HEK293 (cell line): ENCODE measurements around the gene PLXNA2.

Source experiments
- CTCF ChIA-PET: fragments of 350-600 bp; formaldehyde crosslinking; extraction: SDS; loops from one replicate; lab custom pipeline; 2021; ENCODE audit warnings: antibody characterized with exemption; lab: Yijun Ruan, JAX
- POLR2A ChIA-PET: fragments of 300-600 bp; formaldehyde crosslinking; extraction: SDS; loops from one replicate; lab custom pipeline; 2020; ENCODE audit warnings: antibody characterized with exemption, inconsistent platforms; lab: Yijun Ruan, JAX
- H3K27ac ChIP-seq: fragments of 200-500 bp; sonication (Bioruptor generic); 2 replicates; pipeline ENCODE4 v1.5.1; 2014; ENCODE audit warnings: low read depth, low read length, control low read depth, inconsistent platforms; ENCODE audit errors: extremely low read depth
- H3K36me3 ChIP-seq, 2 experiments: fragments of 200-500 bp in 1 of 2; sonication (Bioruptor generic) in 1 of 2; 1 replicate in 1 of 2; 2 replicates in 1 of 2; pipeline ENCODE4 v1.5.1; 2014 to 2017; ENCODE audit warnings: inconsistent platforms in 2 of 2, low read length in 2 of 2; ENCODE audit not compliant: control insufficient read depth in 2 of 2, insufficient read depth in 1 of 2
- H3K4me1 ChIP-seq: fragments of 200-500 bp; sonication (Bioruptor generic); 2 replicates; pipeline ENCODE4 v1.5.1; 2014; ENCODE audit warnings: mild to moderate bottlenecking, low read length, inconsistent platforms; ENCODE audit not compliant: control insufficient read depth, insufficient read depth
- H3K4me3 ChIP-seq: 2 replicates; pipeline ENCODE4 v1.5.1; 2011; ENCODE audit warnings: low read depth, mild to moderate bottlenecking, control low read depth, low read length, moderate library complexity
- H3K9me3 ChIP-seq: fragments of 200-500 bp; sonication (Bioruptor generic); 2 replicates; pipeline ENCODE4 v1.5.1; 2014; ENCODE audit warnings: low read depth, low read length, inconsistent platforms; ENCODE audit not compliant: control insufficient read depth, insufficient read depth
- BCL11B ChIP-seq: fragments of 450-650 bp; formaldehyde crosslinking; IDR thresholded peaks from 2 replicates; pipeline ENCODE4 v1.5.1; 2016; ENCODE audit warnings: low read depth, missing biosample characterization, missing genetic modification characterization
- FEZF1 ChIP-seq: fragments of 450-650 bp; formaldehyde crosslinking; IDR thresholded peaks from 2 replicates; pipeline ENCODE4 v1.5.1; 2016; ENCODE audit warnings: missing biosample characterization, missing genetic modification characterization
- HOXA7 ChIP-seq: sonication (generic); formaldehyde crosslinking; IDR thresholded peaks from 2 replicates; pipeline ENCODE4 v1.8.1; 2022; ENCODE audit warnings: missing genetic modification reagents, borderline replicate concordance
- KLF9 ChIP-seq: fragments of 450-650 bp; formaldehyde crosslinking; IDR thresholded peaks from 2 replicates; pipeline ENCODE4 v1.5.1; 2016; ENCODE audit warnings: missing biosample characterization, missing genetic modification characterization, low read depth
- MEIS1 ChIP-seq: sonication (generic); formaldehyde crosslinking; IDR thresholded peaks from 2 replicates; pipeline ENCODE4 v1.8.1; 2022; ENCODE audit warnings: missing genetic modification reagents, mild to moderate bottlenecking, borderline replicate concordance
- MZF1 ChIP-seq: fragments of 450-650 bp; formaldehyde crosslinking; IDR thresholded peaks from 2 replicates; pipeline ENCODE4 v1.5.1; 2017; ENCODE audit warnings: missing biosample characterization, missing genetic modification characterization, borderline replicate concordance
- SCRT1 ChIP-seq: fragments of 450-650 bp; formaldehyde crosslinking; IDR thresholded peaks from 2 replicates; pipeline ENCODE4 v1.5.1; 2016; ENCODE audit warnings: missing biosample characterization, missing genetic modification characterization, borderline replicate concordance
- SP2 ChIP-seq: fragments of 450-650 bp; formaldehyde crosslinking; IDR thresholded peaks from 2 replicates; pipeline ENCODE4 v1.5.1; 2016; ENCODE audit warnings: missing biosample characterization, missing genetic modification characterization
- ZBTB17 ChIP-seq: fragments of 450-650 bp; formaldehyde crosslinking; IDR thresholded peaks from 2 replicates; pipeline ENCODE4 v1.5.1; 2016; ENCODE audit warnings: missing biosample characterization, missing genetic modification characterization
- ZFHX2 ChIP-seq: fragments of 450-650 bp; formaldehyde crosslinking; conservative IDR thresholded peaks from 2 replicates; pipeline ENCODE4 v1.5.1; 2016; ENCODE audit warnings: missing biosample characterization, missing genetic modification characterization
- ZNF121 ChIP-seq: fragments of 450-650 bp; formaldehyde crosslinking; IDR thresholded peaks from 2 replicates; pipeline ENCODE4 v1.5.1; 2016; ENCODE audit warnings: missing biosample characterization, missing genetic modification characterization
- ZNF324 ChIP-seq: fragments of 450-650 bp; formaldehyde crosslinking; IDR thresholded peaks from 2 replicates; pipeline ENCODE4 v1.5.1; 2016; ENCODE audit warnings: missing biosample characterization, missing genetic modification characterization
- ZNF394 ChIP-seq: fragments of 450-650 bp; formaldehyde crosslinking; IDR thresholded peaks from 2 replicates; pipeline ENCODE4 v1.5.1; 2016; ENCODE audit warnings: missing biosample characterization, missing genetic modification characterization, mild to moderate bottlenecking, moderate library complexity, borderline replicate concordance
- ZNF48 ChIP-seq: fragments of 450-650 bp; formaldehyde crosslinking; IDR thresholded peaks from 2 replicates; pipeline ENCODE4 v1.5.1; 2016; ENCODE audit warnings: missing biosample characterization, missing genetic modification characterization
- ZNF555 ChIP-seq: fragments of 450-650 bp; formaldehyde crosslinking; conservative IDR thresholded peaks from 2 replicates; pipeline ENCODE4 v1.5.1; 2017; ENCODE audit warnings: missing biosample characterization, mild to moderate bottlenecking, missing genetic modification characterization, inconsistent platforms
- ZNF621 ChIP-seq: fragments of 450-650 bp; formaldehyde crosslinking; IDR thresholded peaks from 2 replicates; pipeline ENCODE4 v1.5.1; 2017; ENCODE audit warnings: missing biosample characterization, missing genetic modification characterization
- ZXDB ChIP-seq: fragments of 450-650 bp; formaldehyde crosslinking; IDR thresholded peaks from 2 replicates; pipeline ENCODE4 v1.5.1; 2016; ENCODE audit warnings: missing biosample characterization, missing genetic modification characterization
- TF ChIP-seq, protein P1 (sequence below): fragments of 450-650 bp; formaldehyde crosslinking; IDR thresholded peaks from 2 replicates; pipeline ENCODE4 v1.5.1; 2016; ENCODE audit warnings: missing biosample characterization, missing genetic modification characterization
- TF ChIP-seq, protein P2 (sequence below): fragments of 450-650 bp; formaldehyde crosslinking; IDR thresholded peaks from 2 replicates; pipeline ENCODE4 v1.5.1; 2016; ENCODE audit warnings: missing biosample characterization, missing genetic modification characterization
- TF ChIP-seq, protein P3 (sequence below): fragments of 450-650 bp; formaldehyde crosslinking; IDR thresholded peaks from 2 replicates; pipeline ENCODE4 v1.5.1; 2017; ENCODE audit warnings: missing biosample characterization, missing genetic modification characterization
- TF ChIP-seq, protein P4 (sequence below): fragments of 450-650 bp; formaldehyde crosslinking; IDR thresholded peaks from 2 replicates; pipeline ENCODE4 v1.5.1; 2016; ENCODE audit warnings: missing biosample characterization, missing genetic modification characterization
- TF ChIP-seq, protein P5 (sequence below): fragments of 450-650 bp; formaldehyde crosslinking; IDR thresholded peaks from 2 replicates; pipeline ENCODE4 v1.5.1; 2017; ENCODE audit warnings: missing biosample characterization, missing genetic modification characterization

The PLXNA2 gene

DNA sequence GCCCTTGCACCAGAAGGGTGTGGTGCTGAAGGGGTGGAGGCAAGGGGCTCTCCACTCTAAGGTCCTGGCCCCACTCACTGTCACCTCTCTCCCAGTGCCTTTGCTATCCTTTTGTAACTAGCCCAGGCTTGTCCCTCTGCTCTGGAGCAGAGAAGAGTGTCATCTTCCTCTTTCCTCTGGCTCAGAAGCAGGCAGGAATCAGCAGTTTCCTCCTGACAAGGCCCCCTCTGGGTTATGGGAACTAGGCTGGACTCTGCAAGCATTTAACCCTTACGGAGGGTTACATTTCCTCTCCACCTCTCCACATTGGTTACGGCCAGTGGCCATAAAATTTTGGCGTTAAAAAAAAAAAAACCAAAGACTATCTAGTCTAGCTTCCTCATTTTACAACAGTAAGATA lies 30.4 kb downstream of the PLXNA2 start:
- H3K4me3 ChIP-seq, result no peak overlapping the region
- no peaks in the 10 kb centered on the region for H3K9me3 ChIP-seq
- CTCF ChIA-PET, result interaction anchor here (0.8 to 2.5 kb wide), 4 partner anchors 8 to 466 kb away, joined by 3 to 10 read pairs (median 4); no protein-coding TSS in a partner anchor
- POLR2A ChIA-PET, result no interaction called here
- H3K36me3 ChIP-seq, result peaks cover 4 to 46% of the 10 kb centered on the region in 2 experiments; a peak in 2 of 3 replicates
- TF ChIP-seq ZBTB17 (tag by site-specific recombination), result no peak
- TF ChIP-seq SCRT1 (tag by site-specific recombination), result no peak
- TF ChIP-seq HOXA7 (CRISPR knock-in tag), result no peak
- no peak for TF ChIP-seq ZXDB
- TF ChIP-seq ZFHX2 (tag by site-specific recombination), result no peak
- TF ChIP-seq KLF9, result no peak
- no peak for TF ChIP-seq ZNF48 (tag by site-specific recombination)
- no peak for TF ChIP-seq FEZF1 (tag by site-specific recombination)
- no peaks in the 10 kb centered on the region for H3K4me1 ChIP-seq
- H3K27ac ChIP-seq, result no peak overlapping the region

DNA sequence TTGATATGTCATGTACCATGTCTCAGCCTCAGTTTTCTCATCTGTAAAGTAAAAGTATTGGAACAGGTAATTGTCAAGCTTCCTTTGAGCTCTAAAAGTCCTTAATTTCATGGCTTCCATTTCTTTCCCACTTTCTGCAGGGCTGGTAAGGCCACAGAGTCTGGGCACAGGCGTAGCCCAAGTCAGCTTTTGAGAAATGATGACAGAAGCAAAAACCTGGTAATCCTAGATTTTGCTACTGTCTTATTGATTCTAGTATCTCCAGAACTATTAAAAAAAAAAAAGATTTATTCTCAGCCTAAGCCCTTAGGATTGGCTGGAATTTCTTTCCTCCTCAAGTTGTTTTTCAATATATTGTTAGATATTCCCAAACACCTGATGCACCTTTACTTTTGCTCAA lies 31.3 kb downstream of the PLXNA2 start:
- H3K27ac ChIP-seq, result no peak overlapping the region
- ChIA-PET POLR2A (no interaction called here), CTCF (interaction anchor here (0.6 to 2.5 kb wide), 4 partner anchors 8 to 128 kb away, joined by 3 to 10 read pairs (median 4); no protein-coding TSS in a partner anchor)
- no peaks in the 10 kb centered on the region for H3K9me3 ChIP-seq
- TF ChIP-seq ZNF555 (tag by site-specific recombination), result no peak
- TF ChIP-seq BCL11B (tag by site-specific recombination), result no peak
- TF ChIP-seq, protein P1, sequence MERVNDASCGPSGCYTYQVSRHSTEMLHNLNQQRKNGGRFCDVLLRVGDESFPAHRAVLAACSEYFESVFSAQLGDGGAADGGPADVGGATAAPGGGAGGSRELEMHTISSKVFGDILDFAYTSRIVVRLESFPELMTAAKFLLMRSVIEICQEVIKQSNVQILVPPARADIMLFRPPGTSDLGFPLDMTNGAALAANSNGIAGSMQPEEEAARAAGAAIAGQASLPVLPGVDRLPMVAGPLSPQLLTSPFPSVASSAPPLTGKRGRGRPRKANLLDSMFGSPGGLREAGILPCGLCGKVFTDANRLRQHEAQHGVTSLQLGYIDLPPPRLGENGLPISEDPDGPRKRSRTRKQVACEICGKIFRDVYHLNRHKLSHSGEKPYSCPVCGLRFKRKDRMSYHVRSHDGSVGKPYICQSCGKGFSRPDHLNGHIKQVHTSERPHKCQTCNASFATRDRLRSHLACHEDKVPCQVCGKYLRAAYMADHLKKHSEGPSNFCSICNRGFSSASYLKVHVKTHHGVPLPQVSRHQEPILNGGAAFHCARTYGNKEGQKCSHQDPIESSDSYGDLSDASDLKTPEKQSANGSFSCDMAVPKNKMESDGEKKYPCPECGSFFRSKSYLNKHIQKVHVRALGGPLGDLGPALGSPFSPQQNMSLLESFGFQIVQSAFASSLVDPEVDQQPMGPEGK (tag by site-specific recombination), result no peak
- TF ChIP-seq MZF1, result no peak
- TF ChIP-seq SP2, result no peak
- no peak for TF ChIP-seq ZNF121 (tag by site-specific recombination)
- TF ChIP-seq, protein P2, sequence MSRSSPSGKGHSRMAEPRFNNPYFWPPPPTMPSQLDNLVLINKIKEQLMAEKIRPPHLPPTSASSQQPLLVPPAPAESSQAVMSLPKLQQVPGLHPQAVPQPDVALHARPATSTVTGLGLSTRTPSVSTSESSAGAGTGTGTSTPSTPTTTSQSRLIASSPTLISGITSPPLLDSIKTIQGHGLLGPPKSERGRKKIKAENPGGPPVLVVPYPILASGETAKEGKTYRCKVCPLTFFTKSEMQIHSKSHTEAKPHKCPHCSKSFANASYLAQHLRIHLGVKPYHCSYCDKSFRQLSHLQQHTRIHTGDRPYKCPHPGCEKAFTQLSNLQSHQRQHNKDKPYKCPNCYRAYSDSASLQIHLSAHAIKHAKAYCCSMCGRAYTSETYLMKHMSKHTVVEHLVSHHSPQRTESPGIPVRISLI, result no peak
- no peak for TF ChIP-seq ZNF394 (tag by site-specific recombination)
- TF ChIP-seq, protein P3, sequence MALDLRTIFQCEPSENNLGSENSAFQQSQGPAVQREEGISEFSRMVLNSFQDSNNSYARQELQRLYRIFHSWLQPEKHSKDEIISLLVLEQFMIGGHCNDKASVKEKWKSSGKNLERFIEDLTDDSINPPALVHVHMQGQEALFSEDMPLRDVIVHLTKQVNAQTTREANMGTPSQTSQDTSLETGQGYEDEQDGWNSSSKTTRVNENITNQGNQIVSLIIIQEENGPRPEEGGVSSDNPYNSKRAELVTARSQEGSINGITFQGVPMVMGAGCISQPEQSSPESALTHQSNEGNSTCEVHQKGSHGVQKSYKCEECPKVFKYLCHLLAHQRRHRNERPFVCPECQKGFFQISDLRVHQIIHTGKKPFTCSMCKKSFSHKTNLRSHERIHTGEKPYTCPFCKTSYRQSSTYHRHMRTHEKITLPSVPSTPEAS (tag by site-specific recombination), result no peak
- TF ChIP-seq MEIS1, result no peak
- TF ChIP-seq ZNF621, result no peak
- TF ChIP-seq, protein P4, sequence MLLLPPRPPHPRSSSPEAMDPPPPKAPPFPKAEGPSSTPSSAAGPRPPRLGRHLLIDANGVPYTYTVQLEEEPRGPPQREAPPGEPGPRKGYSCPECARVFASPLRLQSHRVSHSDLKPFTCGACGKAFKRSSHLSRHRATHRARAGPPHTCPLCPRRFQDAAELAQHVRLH (tag by site-specific recombination), result no peak
- TF ChIP-seq, protein P5, sequence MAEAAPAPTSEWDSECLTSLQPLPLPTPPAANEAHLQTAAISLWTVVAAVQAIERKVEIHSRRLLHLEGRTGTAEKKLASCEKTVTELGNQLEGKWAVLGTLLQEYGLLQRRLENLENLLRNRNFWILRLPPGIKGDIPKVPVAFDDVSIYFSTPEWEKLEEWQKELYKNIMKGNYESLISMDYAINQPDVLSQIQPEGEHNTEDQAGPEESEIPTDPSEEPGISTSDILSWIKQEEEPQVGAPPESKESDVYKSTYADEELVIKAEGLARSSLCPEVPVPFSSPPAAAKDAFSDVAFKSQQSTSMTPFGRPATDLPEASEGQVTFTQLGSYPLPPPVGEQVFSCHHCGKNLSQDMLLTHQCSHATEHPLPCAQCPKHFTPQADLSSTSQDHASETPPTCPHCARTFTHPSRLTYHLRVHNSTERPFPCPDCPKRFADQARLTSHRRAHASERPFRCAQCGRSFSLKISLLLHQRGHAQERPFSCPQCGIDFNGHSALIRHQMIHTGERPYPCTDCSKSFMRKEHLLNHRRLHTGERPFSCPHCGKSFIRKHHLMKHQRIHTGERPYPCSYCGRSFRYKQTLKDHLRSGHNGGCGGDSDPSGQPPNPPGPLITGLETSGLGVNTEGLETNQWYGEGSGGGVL (tag by site-specific recombination), result no peak
- no peak for TF ChIP-seq ZNF324 (tag by site-specific recombination)
- H3K4me3 ChIP-seq, result no peak overlapping the region
- H3K36me3 ChIP-seq, result peaks cover 4 to 49% of the 10 kb centered on the region in 2 experiments; a peak in 2 of 3 replicates
- no peaks in the 10 kb centered on the region for H3K4me1 ChIP-seq
